ENCODE measurements around the gene KIF16B. TPM values are rescaled to one million over a fixed set of nuclear protein-coding genes. Genes with fewer than 3 reads are reported as not detected.

Gene KIF16B
- total RNA-seq, 1 experiment from 2014 or later: 12.7 TPM

DNA sequence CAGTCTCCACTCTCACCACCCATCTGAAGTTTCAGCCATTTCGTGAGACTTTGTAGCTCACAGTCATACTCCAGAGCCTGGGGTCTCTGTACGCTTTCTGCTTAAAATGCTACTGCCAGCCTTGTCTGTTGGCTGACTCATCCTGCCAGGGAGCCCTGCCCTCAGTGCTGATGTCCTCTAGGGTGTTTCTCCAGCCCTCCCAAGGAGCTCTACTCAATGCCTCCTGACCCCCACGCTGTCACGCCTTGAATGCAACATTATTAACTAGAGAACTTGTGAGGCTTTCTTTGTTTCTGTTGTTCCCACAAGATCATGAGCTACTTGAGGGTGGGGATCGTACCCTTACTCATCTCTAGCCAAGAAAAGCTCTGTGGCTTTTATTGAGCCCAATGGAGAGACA is 20.1 kb downstream of the KIF16B start:
- Histone ChIP-seq H3F3A (ENCODE audit: low read length, unreplicated experiment) (no peaks in the 10 kb centered on the region), H3K4me1 (ENCODE audit: insufficient read depth, low read length) (peaks cover 18% of the 10 kb centered on the region), H3K27ac (ENCODE audit: low read length) (no peak overlapping the region), H3K9ac (ENCODE audit: low read length) (no peak overlapping the region), H2AFZ (ENCODE audit: low read length) (no peak overlapping the region), H3K4me3 (ENCODE audit: low read length) (no peak overlapping the region), H3K79me2 (ENCODE audit: low read length) (peaks cover 33% of the 10 kb centered on the region), H3K9me3 (ENCODE audit: low read length) (no peaks in the 10 kb centered on the region), H4K20me1 (ENCODE audit: low read length) (no peaks in the 10 kb centered on the region), H3K27me3 (ENCODE audit: low read length) (no peaks in the 10 kb centered on the region), H3K36me3 (ENCODE audit: low read depth, low read length) (no peaks in the 10 kb centered on the region), H3K4me2 (ENCODE audit: low read length) (no peak overlapping the region), H3K9me2 (replicated peaks; ENCODE audit: low read length) (no peaks in the 10 kb centered on the region)
- ChIA-PET POLR2A (ENCODE audit: unreplicated experiment) (no interaction called here), CTCF (no interaction called here)
- intact Hi-C loops (cut with micrococcal nuclease): no loop called here
- ATAC-seq (no peak), DNase-seq (no peak)
- BruUV-seq (replicated peaks): no TSS peak
- TF ChIP-seq EZH2 (IDR thresholded peaks at IDR 0.05; ENCODE audit: low read length, unreplicated experiment) (no peak), EZH2phosphoT487 (IDR thresholded peaks at IDR 0.05; ENCODE audit: borderline replicate concordance, low read length) (no peak)
- TF ChIP-seq, protein P1, sequence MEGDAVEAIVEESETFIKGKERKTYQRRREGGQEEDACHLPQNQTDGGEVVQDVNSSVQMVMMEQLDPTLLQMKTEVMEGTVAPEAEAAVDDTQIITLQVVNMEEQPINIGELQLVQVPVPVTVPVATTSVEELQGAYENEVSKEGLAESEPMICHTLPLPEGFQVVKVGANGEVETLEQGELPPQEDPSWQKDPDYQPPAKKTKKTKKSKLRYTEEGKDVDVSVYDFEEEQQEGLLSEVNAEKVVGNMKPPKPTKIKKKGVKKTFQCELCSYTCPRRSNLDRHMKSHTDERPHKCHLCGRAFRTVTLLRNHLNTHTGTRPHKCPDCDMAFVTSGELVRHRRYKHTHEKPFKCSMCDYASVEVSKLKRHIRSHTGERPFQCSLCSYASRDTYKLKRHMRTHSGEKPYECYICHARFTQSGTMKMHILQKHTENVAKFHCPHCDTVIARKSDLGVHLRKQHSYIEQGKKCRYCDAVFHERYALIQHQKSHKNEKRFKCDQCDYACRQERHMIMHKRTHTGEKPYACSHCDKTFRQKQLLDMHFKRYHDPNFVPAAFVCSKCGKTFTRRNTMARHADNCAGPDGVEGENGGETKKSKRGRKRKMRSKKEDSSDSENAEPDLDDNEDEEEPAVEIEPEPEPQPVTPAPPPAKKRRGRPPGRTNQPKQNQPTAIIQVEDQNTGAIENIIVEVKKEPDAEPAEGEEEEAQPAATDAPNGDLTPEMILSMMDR (conservative IDR thresholded peaks at IDR 0.05; ENCODE audit: low read depth, low read length): no peak

DNA sequence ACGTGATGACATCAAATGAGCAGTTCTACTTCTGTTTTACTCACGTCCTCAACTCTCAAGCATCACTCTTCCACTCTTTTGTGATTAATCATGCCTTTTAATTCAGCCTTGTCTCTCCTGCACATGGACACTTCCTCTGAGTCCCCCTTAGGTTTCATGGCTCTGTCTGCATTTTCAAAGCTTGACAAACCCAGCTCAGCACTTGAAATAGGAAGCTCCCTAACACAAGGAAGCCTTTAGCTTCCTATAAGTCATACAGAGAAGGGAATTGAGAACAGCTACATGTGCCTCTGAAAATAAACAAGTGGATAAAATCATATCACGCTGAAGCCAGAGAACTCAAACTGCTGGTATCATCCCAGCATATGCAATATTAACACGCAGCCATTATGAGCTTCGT is 21.2 kb downstream of the KIF16B start:
- Histone ChIP-seq H3K27me3 (ENCODE audit: low read length) (no peaks in the 10 kb centered on the region), H2AFZ (ENCODE audit: low read length) (no peak overlapping the region), H3K27ac (ENCODE audit: low read length) (no peak overlapping the region), H3K9me3 (ENCODE audit: low read length) (no peaks in the 10 kb centered on the region), H3K4me1 (ENCODE audit: insufficient read depth, low read length) (peaks cover 18% of the 10 kb centered on the region), H3K9me2 (replicated peaks; ENCODE audit: low read length) (no peaks in the 10 kb centered on the region), H4K20me1 (ENCODE audit: low read length) (no peaks in the 10 kb centered on the region), H3K36me3 (ENCODE audit: low read depth, low read length) (no peaks in the 10 kb centered on the region), H3F3A (ENCODE audit: low read length, unreplicated experiment) (no peaks in the 10 kb centered on the region), H3K4me3 (ENCODE audit: low read length) (no peak overlapping the region), H3K9ac (ENCODE audit: low read length) (no peak overlapping the region), H3K4me2 (ENCODE audit: low read length) (no peak overlapping the region), H3K79me2 (ENCODE audit: low read length) (peaks cover 28% of the 10 kb centered on the region)
- DNase-seq: no peak
- ChIA-PET POLR2A (ENCODE audit: unreplicated experiment) (interaction anchor here (0.6 kb wide), 1 partner anchor 715 kb away, joined by 5 read pairs; no protein-coding TSS in a partner anchor), CTCF (interaction anchor here (0.6 kb wide), 1 partner anchor 85 kb away, joined by 4 read pairs; no protein-coding TSS in a partner anchor)
- no TSS peak for BruUV-seq (replicated peaks)
- intact Hi-C loops (cut with micrococcal nuclease): no loop called here
- TF ChIP-seq, protein P1 (conservative IDR thresholded peaks at IDR 0.05; ENCODE audit: low read depth, low read length): no peak
- TF ChIP-seq EZH2phosphoT487 (IDR thresholded peaks at IDR 0.05; ENCODE audit: borderline replicate concordance, low read length): no peak
- TF ChIP-seq EZH2 (IDR thresholded peaks at IDR 0.05; ENCODE audit: low read length, unreplicated experiment): no peak
- ATAC-seq: no peak

DNA sequence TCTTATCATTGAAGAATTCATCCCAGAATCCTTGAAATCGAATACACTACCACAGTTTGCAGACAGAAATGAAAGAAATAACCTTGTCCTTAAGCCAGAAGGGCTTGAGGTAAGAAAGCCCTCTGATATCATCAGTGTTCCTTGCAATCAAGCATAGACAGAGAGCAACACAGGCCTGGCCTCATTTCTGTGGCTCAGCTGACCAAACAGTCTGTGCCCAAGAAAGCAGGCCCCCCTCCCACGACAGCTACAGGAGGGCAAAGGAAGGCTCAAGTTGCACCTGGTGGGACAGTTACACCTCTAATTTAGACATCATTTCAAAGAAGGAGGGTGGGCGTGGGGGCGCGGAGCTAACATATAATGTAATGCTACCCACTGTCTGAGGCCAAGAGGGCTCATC is 21.6 kb downstream of the KIF16B start:
- no TSS peak for BruUV-seq (replicated peaks)
- no peaks in the 10 kb centered on the region for H4K20me1 ChIP-seq (ENCODE audit: low read length)
- no peaks in the 10 kb centered on the region for H3K36me3 ChIP-seq (ENCODE audit: low read depth, low read length)
- H3K4me2 ChIP-seq (ENCODE audit: low read length): no peak overlapping the region
- intact Hi-C loops (cut with micrococcal nuclease): no loop called here
- no peak overlapping the region for H3K4me3 ChIP-seq (ENCODE audit: low read length)
- TF ChIP-seq EZH2 (IDR thresholded peaks at IDR 0.05; ENCODE audit: low read length, unreplicated experiment) (no peak), EZH2phosphoT487 (IDR thresholded peaks at IDR 0.05; ENCODE audit: borderline replicate concordance, low read length) (no peak)
- TF ChIP-seq, protein P1 (conservative IDR thresholded peaks at IDR 0.05; ENCODE audit: low read depth, low read length): no peak
- ATAC-seq: no peak
- H3K9me2 ChIP-seq (replicated peaks; ENCODE audit: low read length): no peaks in the 10 kb centered on the region
- POLR2A ChIA-PET (ENCODE audit: unreplicated experiment): no interaction called here
- CTCF ChIA-PET: interaction anchor here (0.6 kb wide), 1 partner anchor 85 kb away, joined by 4 read pairs; no protein-coding TSS in a partner anchor
- H3K9ac ChIP-seq (ENCODE audit: low read length): no peak overlapping the region
- H3K79me2 ChIP-seq (ENCODE audit: low read length): peaks cover 28% of the 10 kb centered on the region
- no peak overlapping the region for H3K27ac ChIP-seq (ENCODE audit: low read length)
- H3K4me1 ChIP-seq (ENCODE audit: insufficient read depth, low read length): peaks cover 17% of the 10 kb centered on the region
- no peak overlapping the region for H2AFZ ChIP-seq (ENCODE audit: low read length)
- H3K27me3 ChIP-seq (ENCODE audit: low read length): no peaks in the 10 kb centered on the region
- no peaks in the 10 kb centered on the region for H3F3A ChIP-seq (ENCODE audit: low read length, unreplicated experiment)
- H3K9me3 ChIP-seq (ENCODE audit: low read length): no peaks in the 10 kb centered on the region
- DNase-seq: no peak

Data from PC-3 (cell line).